SK-N-MC (cell line): ENCODE results near the gene SEPTIN7.

Experiments used
- EZH2 ChIP-seq: fragments of 200-600 bp; sonication (generic); IDR thresholded peaks from one replicate; pipeline ENCODE4 v1.6.1; 2017; ENCODE audit warnings: antibody characterized with exemption
- FOXP2 ChIP-seq: optimal IDR thresholded peaks from 2 replicates; pipeline ENCODE3; 2011; ENCODE audit warnings: mild to moderate bottlenecking, moderate library complexity; ENCODE audit not compliant: insufficient read depth; ENCODE audit errors: extremely low read length, control extremely low read depth
- POLR2AphosphoS5 ChIP-seq: IDR thresholded peaks from 2 replicates; pipeline ENCODE4 v1.6.1; 2012; ENCODE audit warnings: mild to moderate bottlenecking, low read depth, low read length, borderline replicate concordance

DNA sequence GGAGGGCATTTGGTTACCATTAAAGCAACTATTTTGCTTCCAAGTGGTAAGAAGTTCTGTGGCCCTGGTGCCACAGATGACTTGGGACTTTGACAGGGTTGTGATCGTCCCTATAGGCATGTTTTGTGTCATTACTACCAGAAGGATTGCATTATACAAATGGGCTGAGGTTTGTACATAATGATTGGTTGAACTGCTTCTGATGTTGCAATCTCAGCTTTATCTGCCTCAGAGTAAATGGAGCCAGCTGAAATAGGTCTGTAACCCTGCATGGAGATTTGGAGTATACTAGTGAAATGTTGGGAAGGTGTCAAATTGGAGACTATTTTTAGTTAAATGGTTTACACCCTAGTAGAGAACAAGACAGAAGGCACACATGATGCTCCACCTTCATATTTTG, 46.1 kb upstream of the SEPTIN7 start:
- TF ChIP-seq EZH2 (no peak), POLR2AphosphoS5 (no peak), FOXP2 (no peak)
